K562 (cell line): ENCODE results near the gene KRT39. TPM values are rescaled to one million over a fixed set of nuclear protein-coding genes. Genes with fewer than 3 reads are reported as not detected.

Source experiments
- ATAC-seq: fragments of 200-7000 bp; cut with Tn5 transposase; 3 replicates; pipeline ENCODE4 v1.9.1; 2020; ENCODE audit warnings: moderate library complexity
- BruUV-seq: library from RNA; stranded (reverse); fragments of 400-500 nt; replicated peaks from 2 replicates; lab custom pipeline; 2021; lab: Mats Ljungman, UMichigan
- CTCF ChIA-PET: fragments of 300-600 bp; formaldehyde crosslinking; extraction: SDS; loops from one replicate; lab custom pipeline; 2021; ENCODE audit warnings: low intra/inter-chr PET ratio; lab: Yijun Ruan, JAX
- POLR2A ChIA-PET: fragments of 300-600, 350-650 bp; sonication (Branson Sonifier 250); formaldehyde crosslinking; extraction: SDS; loops from one replicate; lab custom pipeline; 2021; ENCODE audit warnings: antibody characterized with exemption, inconsistent platforms; lab: Yijun Ruan, JAX
- DNase-seq, 4 experiments: peaks; one replicate each; pipeline versions ENCODE4 v3.0.0 to v3.0.0-alpha.2; 2011 to 2018; ENCODE audit warnings: low spot score in 3 of 4, mixed read lengths in 3 of 4; ENCODE audit errors: extremely low read depth in 1 of 4
- FAIRE-seq: peaks from 2 replicates; lab custom pipeline; 2011; peaks lifted over from hg19 to GRCh38; lab: Jason Lieb, UNC
- H2AFZ ChIP-seq: 2 replicates; pipeline ENCODE4 v1.6.0; 2011; ENCODE audit warnings: low read depth, low read length, control low read depth, inconsistent platforms
- H3K27ac ChIP-seq: fragments of 200-600 bp; 3 replicates; pipeline ENCODE4 v1.8.0; 2011; ENCODE audit warnings: low read depth, mild to moderate bottlenecking, control low read depth, inconsistent platforms, low read length, moderate library complexity, mixed read lengths; ENCODE audit errors: extremely low read depth
- H3K27me3 ChIP-seq, 2 experiments: fragments of 300-600 bp in 1 of 2; 2 replicates in 1 of 2; 3 replicates in 1 of 2; pipeline versions ENCODE4 v1.6.0 to v1.8.0; 2011; ENCODE audit warnings: inconsistent platforms in 2 of 2, low read length in 2 of 2, mild to moderate bottlenecking in 1 of 2, mixed read lengths in 1 of 2, moderate library complexity in 1 of 2; ENCODE audit not compliant: control insufficient read depth in 2 of 2, insufficient read depth in 2 of 2
- H3K36me3 ChIP-seq: fragments of 300-600 bp; 3 replicates; pipeline ENCODE4 v1.8.0; 2011; ENCODE audit warnings: mild to moderate bottlenecking, low read length, inconsistent platforms; ENCODE audit not compliant: control insufficient read depth, insufficient read depth
- H3K4me1 ChIP-seq, 2 experiments: fragments of 200-600 bp in 1 of 2; replicated peaks in 1 of 2; 2 replicates in 1 of 2; 3 replicates in 1 of 2; pipeline versions ENCODE4 v1.5.1 to v1.8.0; 2011; ENCODE audit warnings: inconsistent platforms in 2 of 2, low read length in 2 of 2, mild to moderate bottlenecking in 1 of 2, mixed read lengths in 1 of 2, moderate library complexity in 1 of 2; ENCODE audit not compliant: control insufficient read depth in 2 of 2, insufficient read depth in 2 of 2
- H3K4me2 ChIP-seq: 2 replicates; pipeline ENCODE4 v1.6.1; 2011; ENCODE audit warnings: low read length, control low read depth, inconsistent platforms, mixed read lengths; ENCODE audit not compliant: insufficient read depth
- H3K4me3 ChIP-seq: fragments of 200-600 bp; sonication (generic), shearing (Covaris generic); 2 replicates; pipeline ENCODE4 v1.5.1; 2016; ENCODE audit warnings: control low read depth, inconsistent platforms
- H3K79me2 ChIP-seq: fragments of 200-600 bp; 3 replicates; pipeline ENCODE4 v1.8.0; 2011; ENCODE audit warnings: low read length, inconsistent platforms; ENCODE audit not compliant: control insufficient read depth, insufficient read depth
- H3K9ac ChIP-seq, 2 experiments: 2 replicates each; pipeline versions ENCODE4 v1.6.0 to v1.6.1; 2011; ENCODE audit warnings: low read depth in 2 of 2, low read length in 2 of 2, control low read depth in 1 of 2, inconsistent platforms in 1 of 2, mild to moderate bottlenecking in 1 of 2, mixed read lengths in 1 of 2; ENCODE audit not compliant: insufficient read depth in 1 of 2
- H3K9me1 ChIP-seq: one replicate; pipeline ENCODE4 v1.6.0; 2011; ENCODE audit warnings: inconsistent platforms, mild to moderate bottlenecking, low read length, moderate library complexity; ENCODE audit not compliant: control insufficient read depth, insufficient read depth
- H3K9me3 ChIP-seq: replicated peaks from 2 replicates; pipeline ENCODE4 v1.5.1; 2011; ENCODE audit warnings: low read depth, low read length, inconsistent platforms; ENCODE audit not compliant: control insufficient read depth, insufficient read depth
- H4K20me1 ChIP-seq: replicated peaks from 2 replicates; pipeline ENCODE4 v1.6.1; 2011; ENCODE audit warnings: low read length, inconsistent platforms, mixed read lengths; ENCODE audit not compliant: control insufficient read depth, insufficient read depth
- AFF1 ChIP-seq, 2 experiments: fragments of 450-650 bp; IDR thresholded peaks; 2 replicates each; pipeline ENCODE4 v1.6.1; 2018; ENCODE audit warnings: mild to moderate bottlenecking in 2 of 2, low read depth in 1 of 2; ENCODE audit not compliant: partially characterized antibody in 2 of 2
- CBX3 ChIP-seq, 2 experiments: IDR thresholded peaks; 1 replicate in 1 of 2; 2 replicates in 1 of 2; pipeline ENCODE4 v1.6.1; 2012; ENCODE audit warnings: inconsistent platforms in 2 of 2, low read length in 2 of 2, borderline replicate concordance in 1 of 2, control low read depth in 1 of 2
- FOXK2 ChIP-seq, 2 experiments: fragments of 450-650 bp; IDR thresholded peaks in 1 of 2; conservative IDR thresholded peaks in 1 of 2; 2 replicates each; pipeline ENCODE4 v1.6.1; 2016; ENCODE audit warnings: low read depth in 2 of 2, mild to moderate bottlenecking in 1 of 2
- HNRNPH1 ChIP-seq: fragments of 200-400 bp; formaldehyde crosslinking; optimal IDR thresholded peaks from 2 replicates; pipeline ENCODE3; 2017; ENCODE audit warnings: low read depth, mild to moderate bottlenecking, low read length, moderate library complexity
- KLF10 ChIP-seq: fragments of 250-450 bp; sonication (Bioruptor Pico); IDR thresholded peaks from 2 replicates; pipeline ENCODE4 v1.6.1; 2021; ENCODE audit warnings: matching md5 sums
- NEUROD1 ChIP-seq: fragments of 150-350 bp; IDR thresholded peaks from 2 replicates; pipeline ENCODE4 v1.6.1; 2014; ENCODE audit warnings: borderline replicate concordance, low read length, low read depth; ENCODE audit not compliant: partially characterized antibody
- NFATC3 ChIP-seq: fragments of 450-650 bp; IDR thresholded peaks from 2 replicates; pipeline ENCODE4 v1.6.1; 2017; ENCODE audit warnings: mild to moderate bottlenecking
- NRF1 ChIP-seq, 2 experiments: fragments of 450-650 bp; IDR thresholded peaks in 1 of 2; conservative IDR thresholded peaks in 1 of 2; 2 replicates each; pipeline ENCODE4 v1.6.1; 2014; ENCODE audit warnings: mild to moderate bottlenecking in 2 of 2
- PTTG1 ChIP-seq: fragments of 450-650 bp; IDR thresholded peaks from 2 replicates; pipeline ENCODE4 v1.6.1; 2016; ENCODE audit warnings: low read depth, mild to moderate bottlenecking, missing genetic modification characterization, missing compliant biosample characterization
- RB1 ChIP-seq: fragments of 450-650 bp; IDR thresholded peaks from 2 replicates; pipeline ENCODE4 v1.6.1; 2017; ENCODE audit warnings: low read depth, mild to moderate bottlenecking
- SMARCA5 ChIP-seq: fragments of 450-650 bp; IDR thresholded peaks from 2 replicates; pipeline ENCODE4 v1.6.1; 2016
- U2AF1 ChIP-seq: fragments of 200-400 bp; formaldehyde crosslinking; optimal IDR thresholded peaks from 2 replicates; pipeline ENCODE3; 2017; ENCODE audit warnings: mild to moderate bottlenecking, low read depth, low read length, moderate library complexity
- ZKSCAN1 ChIP-seq: fragments of 150-350 bp; IDR thresholded peaks from 2 replicates; pipeline ENCODE4 v1.6.1; 2016; ENCODE audit warnings: low read depth, low read length
- ZNF121 ChIP-seq: sonication (generic); formaldehyde crosslinking; conservative IDR thresholded peaks from 2 replicates; pipeline ENCODE4 v1.8.0; 2022; ENCODE audit warnings: missing genetic modification reagents
- ZNF41 ChIP-seq: fragments of 250-450 bp; sonication (Bioruptor Pico); conservative IDR thresholded peaks from 2 replicates; pipeline ENCODE4 v1.4.0; 2020; ENCODE audit warnings: mild to moderate bottlenecking
- ZNF431 ChIP-seq: sonication (generic); formaldehyde crosslinking; IDR thresholded peaks from 2 replicates; pipeline ENCODE4 v1.8.0; 2022; ENCODE audit warnings: mild to moderate bottlenecking, missing genetic modification reagents
- ZNF785 ChIP-seq: fragments of 250-450 bp; sonication (Bioruptor Pico); IDR thresholded peaks from 2 replicates; pipeline ENCODE4 v1.4.0; 2020; ENCODE audit warnings: mild to moderate bottlenecking
- WGBS: fragments of 100-300 bp; shearing (Covaris generic); methylation state at CpG from one replicate; pipeline ENCODE4 v1.1.6; 2016; ENCODE audit warnings: low coverage, mixed read lengths; ENCODE audit not compliant: insufficient coverage; ENCODE audit errors: missing lambda C conversion rate; 5-methylcytosine and 5-hydroxymethylcytosine counted together
- in situ Hi-C: fragments of 300-500 bp; cut with MboI; formaldehyde crosslinking; loops from 4 replicates; pipeline ENCODE4 v1.15.0; 2018; ENCODE audit warnings: inconsistent platforms, mixed read lengths
- intact Hi-C: fragments of 100-400 bp; cut with micrococcal nuclease; formaldehyde crosslinking; loops from 2 replicates; pipeline ENCODE4 v1.14.2; 2022
- polyA plus RNA-seq, 8 experiments: library from polyadenylated mRNA; depleted of rRNA in 4 of 8; stranded (reverse) in 5 of 8; unstranded in 3 of 8; fragments of >200 nt; fragmentation: Nextera tagmentation in 2 of 8; fragmentation: Illumina TruSeq in 1 of 8; extraction: Ambion mirVana in 2 of 8; extraction: Trizol in 1 of 8; gene quantifications; 2 replicates each; pipeline versions ENCODE4 v1.2.1 to v1.2.3, GENCODE V29; 2011 to 2014; ENCODE audit warnings: inconsistent platforms in 1 of 8, missing spikeins in 1 of 8
- total RNA-seq, 7 experiments: library from RNA; depleted of rRNA in 6 of 7; stranded (reverse); fragments of >200 nt in 6 of 7; fragmentation: Illumina TruSeq in 2 of 7; extraction: Trizol in 2 of 7; gene quantifications; 2 replicates each; pipeline versions ENCODE4 v1.2.1 to v1.2.3, GENCODE V29; 2011 to 2021; ENCODE audit warnings: low replicate concordance in 1 of 7
- TF ChIP-seq, protein P1 (sequence below): fragments of 250-450 bp; sonication (Bioruptor Pico); IDR thresholded peaks from 2 replicates; pipeline ENCODE4 v1.4.0; 2020; ENCODE audit warnings: borderline replicate concordance

Gene KRT39
- total and polyA plus RNA-seq, 9 of the 15 experiments (the other 6 are each of a cell fraction or from before 2014, with no cell fraction given) = not detected

DNA sequence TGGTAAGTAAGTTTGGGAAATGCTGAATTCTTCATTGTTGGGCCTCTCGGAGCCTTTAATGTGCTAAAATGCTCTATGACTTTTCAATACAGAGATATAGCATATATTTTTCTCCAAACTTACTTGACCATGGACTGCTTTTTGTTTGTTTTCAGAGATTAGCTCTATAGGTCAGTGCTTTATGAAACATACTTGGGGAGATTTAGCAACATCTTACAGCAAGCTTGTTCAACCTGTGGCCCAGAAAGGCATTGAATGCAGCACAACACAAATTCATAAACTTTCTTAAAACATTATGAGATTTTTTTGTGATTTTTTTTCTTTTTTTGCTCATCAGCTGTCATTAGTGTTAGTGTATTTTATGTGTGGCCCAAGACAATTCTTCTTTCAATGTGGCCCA is 43.2 kb upstream of the KRT39 start:
- WGBS = 0% methylated on average over 1 of the region's 1 CpG
- in situ Hi-C loops = no loop called here
- Histone ChIP-seq H3K27me3 (peaks cover 0 to 6% of the 10 kb centered on the region in 2 experiments; a peak in 3 of 5 replicates), H3K9me1 (no peaks in the 10 kb centered on the region), H3K9ac (no peak overlapping the region), H3K79me2 (no peaks in the 10 kb centered on the region)
- CTCF ChIA-PET = no interaction called here
- BruUV-seq = no TSS peak
- TF ChIP-seq KLF10 (CRISPR knock-in tag) = no peak
- TF ChIP-seq NEUROD1 = no peak
- TF ChIP-seq PTTG1 (tag) = no peak
- TF ChIP-seq ZNF785 (CRISPR knock-in tag) = no peak
- no peak for TF ChIP-seq U2AF1
- no peak for TF ChIP-seq FOXK2 (conservative IDR thresholded peaks at IDR 0.05 in 1 of 2, IDR thresholded peaks at IDR 0.05 in 1 of 2; ENCODE audit: low read depth in 2 of 2)
- TF ChIP-seq ZNF121 (CRISPR knock-in tag) = no peak
- no peak for TF ChIP-seq SMARCA5
- TF ChIP-seq ZNF431 (CRISPR knock-in tag) = no peak
- TF ChIP-seq RB1 = no peak
- TF ChIP-seq, protein P1, sequence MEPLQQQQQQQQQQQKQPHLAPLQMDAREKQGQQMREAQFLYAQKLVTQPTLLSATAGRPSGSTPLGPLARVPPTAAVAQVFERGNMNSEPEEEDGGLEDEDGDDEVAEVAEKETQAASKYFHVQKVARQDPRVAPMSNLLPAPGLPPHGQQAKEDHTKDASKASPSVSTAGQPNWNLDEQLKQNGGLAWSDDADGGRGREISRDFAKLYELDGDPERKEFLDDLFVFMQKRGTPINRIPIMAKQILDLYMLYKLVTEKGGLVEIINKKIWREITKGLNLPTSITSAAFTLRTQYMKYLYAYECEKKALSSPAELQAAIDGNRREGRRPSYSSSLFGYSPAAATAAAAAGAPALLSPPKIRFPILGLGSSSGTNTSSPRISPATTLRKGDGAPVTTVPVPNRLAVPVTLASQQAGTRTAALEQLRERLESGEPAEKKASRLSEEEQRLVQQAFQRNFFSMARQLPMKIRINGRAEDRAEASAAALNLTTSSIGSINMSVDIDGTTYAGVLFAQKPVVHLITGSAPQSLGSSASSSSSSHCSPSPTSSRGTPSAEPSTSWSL (CRISPR knock-in tag) = no peak
- TF ChIP-seq NRF1 (conservative IDR thresholded peaks at IDR 0.05 in 1 of 2, IDR thresholded peaks at IDR 0.05 in 1 of 2) = no peak
- TF ChIP-seq AFF1 (IDR thresholded peaks at IDR 0.05; ENCODE audit: low read depth in 1 of 2, partially characterized antibody in 2 of 2) = no peak
- no peak for TF ChIP-seq NFATC3
- TF ChIP-seq ZNF41 (CRISPR knock-in tag) = no peak
- TF ChIP-seq ZKSCAN1 = no peak
- TF ChIP-seq CBX3 (IDR thresholded peaks at IDR 0.05; ENCODE audit: borderline replicate concordance in 1 of 2, low read length in 2 of 2) = no peak
- TF ChIP-seq HNRNPH1 = no peak
- TF ChIP-seq, all 486 proteins: peak for 0
- Histone ChIP-seq H3K4me3 (no peak overlapping the region), H3K4me2 (no peak overlapping the region), H3K27ac (no peak overlapping the region), H3K4me1 (no peaks in the 10 kb centered on the region), H2AFZ (no peak overlapping the region), H4K20me1 (no peaks in the 10 kb centered on the region), H3K36me3 (no peaks in the 10 kb centered on the region), H3K9me3 (no peaks in the 10 kb centered on the region)
- no peak for FAIRE-seq
- POLR2A ChIA-PET = no interaction called here
- no peak for ATAC-seq
- intact Hi-C loops = no loop called here
- DNase-seq = no peak
